ENCODE results near the gene DCHS2.

DNA sequence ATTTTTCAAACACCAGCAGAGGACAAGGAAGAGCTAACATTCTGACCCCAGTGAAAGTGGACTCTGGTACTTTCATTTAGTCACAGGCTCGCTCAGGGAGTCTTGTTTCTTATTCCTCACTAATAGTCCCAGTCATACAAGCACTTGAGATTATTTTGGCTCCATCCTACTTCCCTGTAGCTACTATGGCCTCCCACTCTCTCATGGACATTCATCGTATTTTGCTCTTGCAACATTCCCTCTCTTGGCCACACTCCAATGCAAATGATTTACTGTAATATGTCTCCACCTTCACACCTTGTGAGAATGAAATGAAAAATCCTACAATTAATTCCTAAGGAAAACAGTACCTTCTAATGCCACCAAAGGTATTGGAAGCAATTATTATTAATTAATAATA is 37.3 kb upstream of the DCHS2 start:
- TF ChIP-seq POLR2AphosphoS5 (IDR thresholded peaks at IDR 0.05; ENCODE audit: low read depth, low read length) (no peak), TAF1 (IDR thresholded peaks at IDR 0.05; ENCODE audit: low read depth, low read length) (no peak), POLR2A (IDR thresholded peaks at IDR 0.05; ENCODE audit: low read depth, low read length) (no peak), SPI1 (IDR thresholded peaks at IDR 0.05; ENCODE audit: low read depth, low read length) (no peak), POU2F2 (IDR thresholded peaks at IDR 0.05; ENCODE audit: low read depth, low read length) (no peak)

Data from GM12891 (cell line).